HFFc6 (cell line): ENCODE data around the gene STK38L. TPM values are rescaled to one million over a fixed set of nuclear protein-coding genes. Genes with fewer than 3 reads are reported as not detected.

Source experiments
- DNase-seq: peaks from one replicate; pipeline ENCODE4 v3.0.0-alpha.2; 2018
- H3K27ac Mint-ChIP-seq: 2 replicates; pipeline ENCODE4 v1.8.0; 2020; ENCODE audit warnings: mild to moderate bottlenecking, mixed read lengths
- H3K27me3 Mint-ChIP-seq: 2 replicates; pipeline ENCODE4 v1.8.0; 2021; ENCODE audit warnings: mild to moderate bottlenecking, moderate library complexity, mixed read lengths; ENCODE audit not compliant: insufficient read depth
- H3K36me3 Mint-ChIP-seq: 2 replicates; pipeline ENCODE4 v1.8.0; 2021; ENCODE audit warnings: low read depth, mixed read lengths
- H3K4me1 Mint-ChIP-seq: 2 replicates; pipeline ENCODE4 v1.8.0; 2020; ENCODE audit warnings: low read depth, mixed read lengths
- H3K4me3 Mint-ChIP-seq: 2 replicates; pipeline ENCODE4 v1.8.0; 2020; ENCODE audit warnings: mild to moderate bottlenecking, moderate library complexity, mixed read lengths
- H3K9me3 Mint-ChIP-seq: 2 replicates; pipeline ENCODE4 v1.8.0; 2020; ENCODE audit warnings: mild to moderate bottlenecking, mixed read lengths
- CTCF ChIP-seq: fragments of 200-600 bp; sonication (generic); IDR thresholded peaks from 2 replicates; pipeline ENCODE4 v1.5.0; 2021; ENCODE audit warnings: antibody characterized with exemption, mild to moderate bottlenecking
- total RNA-seq, 6 experiments: library from RNA; stranded (reverse); fragmentation: NEBNext Ultra II Directional; extraction: Animal tissue kit (Norgen Biotek cat#: 25700); gene quantifications; 2 replicates in 1 of 6; 3 replicates in 5 of 6; pipeline ENCODE4 v1.2.3, GENCODE V29; 2021

STK38L gene
- total RNA-seq, 6 experiments from 2014 or later = 8.2 to 12.6 (median 10.9) TPM

GRCh38 chr12:27246141-27246540, 2.1 kb downstream of the STK38L start:
- no peak for DNase-seq
- peaks cover 4% of the 10 kb centered on the region; the same call in 1 of the 2 replicates for H3K36me3 Mint-ChIP-seq
- H3K9me3 Mint-ChIP-seq = no peaks in the 10 kb centered on the region
- TF ChIP-seq CTCF = no peak
- H3K27ac Mint-ChIP-seq = peak overlapping the region; percentile 65
- no peaks in the 10 kb centered on the region; the same call in 1 of the 2 replicates for H3K27me3 Mint-ChIP-seq
- peak overlapping the region; percentile 99 for H3K4me3 Mint-ChIP-seq
- peaks cover 25% of the 10 kb centered on the region for H3K4me1 Mint-ChIP-seq

GRCh38 chr12:27246774-27247173, 2.7 kb downstream of the STK38L start:
- Mint-ChIP-seq H3K9me3 (no peaks in the 10 kb centered on the region), H3K36me3 (peaks cover 4% of the 10 kb centered on the region; the same call in 1 of the 2 replicates), H3K4me1 (peaks cover 25% of the 10 kb centered on the region), H3K4me3 (no peak overlapping the region), H3K27ac (no peak overlapping the region), H3K27me3 (no peaks in the 10 kb centered on the region; the same call in 1 of the 2 replicates)
- no peak for DNase-seq
- TF ChIP-seq CTCF = no peak

GRCh38 chr12:27252934-27253333, 8.8 kb downstream of the STK38L start:
- Mint-ChIP-seq H3K4me3 (no peak overlapping the region), H3K27ac (no peak overlapping the region), H3K27me3 (peaks cover 2% of the 10 kb centered on the region), H3K9me3 (no peaks in the 10 kb centered on the region), H3K36me3 (no peaks in the 10 kb centered on the region), H3K4me1 (peaks cover 10% of the 10 kb centered on the region)
- no peak for TF ChIP-seq CTCF
- DNase-seq = no peak

- Mint-ChIP-seq H3K4me1 (peaks cover 10% of the 10 kb centered on the region), H3K4me3 (no peak overlapping the region), H3K9me3 (no peaks in the 10 kb centered on the region), H3K36me3 (no peaks in the 10 kb centered on the region), H3K27ac (no peak overlapping the region), H3K27me3 (peaks cover 2% of the 10 kb centered on the region)
- no peak for TF ChIP-seq CTCF
- DNase-seq = no peak
Observed at GRCh38 chr12:27253347-27253746, 9.3 kb downstream of the STK38L start.

- H3K4me1 Mint-ChIP-seq = peaks cover 28% of the 10 kb centered on the region
- no peak for DNase-seq
- no peak for TF ChIP-seq CTCF
- no peak overlapping the region for H3K4me3 Mint-ChIP-seq
- H3K27ac Mint-ChIP-seq = no peak overlapping the region
- H3K27me3 Mint-ChIP-seq = peaks cover 2% of the 10 kb centered on the region
- H3K9me3 Mint-ChIP-seq = no peaks in the 10 kb centered on the region
- H3K36me3 Mint-ChIP-seq = no peaks in the 10 kb centered on the region
Observed at GRCh38 chr12:27255806-27256205, 11.7 kb downstream of the STK38L start.
